B cell (primary cell): ENCODE results near the gene MEAF6. TPM values are rescaled to one million over a fixed set of nuclear protein-coding genes. Genes with fewer than 3 reads are reported as not detected.

Experiments
- ATAC-seq: fragments of 200-7000 bp; cut with Tn5 transposase; one replicate; pipeline ENCODE4 v1.10.0; 2021; ENCODE audit warnings: low read depth, mild to moderate bottlenecking, moderate number of reproducible peaks, moderate library complexity
- CTCF ChIA-PET: fragments of 350-600 bp; sonication (Branson Sonifier 250); formaldehyde crosslinking; loops from one replicate; lab custom pipeline; 2021; ENCODE audit warnings: antibody characterized with exemption, inconsistent platforms; lab: Charles Lee
- POLR2A ChIA-PET: fragments of 350-600 bp; sonication (Branson Sonifier 250); formaldehyde crosslinking; loops from one replicate; lab custom pipeline; 2021; ENCODE audit warnings: antibody characterized with exemption; lab: Charles Lee
- DNase-seq: peaks from one replicate; pipeline ENCODE4 v3.0.0; 2013
- H2AFZ ChIP-seq: 2 replicates; pipeline ENCODE4 v1.6.1; 2012; ENCODE audit warnings: mild to moderate bottlenecking, low read depth, low read length; ENCODE audit not compliant: insufficient read depth, poor library complexity, severe bottlenecking
- H3K27ac ChIP-seq, 2 donors: 1 replicate in 1 of 2; 2 replicates in 1 of 2; pipeline ENCODE4 v1.5.1; 2012 to 2013; ENCODE audit warnings: low read length in 2 of 2, mild to moderate bottlenecking in 2 of 2, moderate library complexity in 1 of 2
- H3K27me3 ChIP-seq, 4 experiments: fragments of 200-600 bp in 1 of 4; sonication (generic) in 1 of 4; replicated peaks in 1 of 4; 1 replicate in 2 of 4; 2 replicates in 2 of 4; pipeline versions ENCODE4 v1.6.1 to v1.7.0; 2013 to 2016; ENCODE audit warnings: low read length in 3 of 4, mild to moderate bottlenecking in 2 of 4, mixed read lengths in 1 of 4, moderate library complexity in 1 of 4; ENCODE audit not compliant: insufficient read depth in 4 of 4, control insufficient read depth in 3 of 4; ENCODE audit errors: control extremely low read depth in 1 of 4
- H3K36me3 ChIP-seq, 2 experiments: replicated peaks in 1 of 2; 1 replicate in 1 of 2; 2 replicates in 1 of 2; pipeline versions ENCODE4 v1.6.1 to v1.7.1; 2013; ENCODE audit warnings: low read length in 1 of 2; ENCODE audit not compliant: insufficient read depth in 2 of 2, control insufficient read depth in 1 of 2; ENCODE audit errors: control extremely low read depth in 1 of 2, extremely low read depth in 1 of 2
- H3K4me1 ChIP-seq, 2 donors: fragments of 200-600 bp in 1 of 2; sonication (generic) in 1 of 2; 1 replicate in 1 of 2; 2 replicates in 1 of 2; pipeline versions ENCODE4 v1.5.1 to v1.6.1; 2013 to 2017; ENCODE audit warnings: low read length in 2 of 2; ENCODE audit not compliant: control insufficient read depth in 2 of 2, insufficient read depth in 2 of 2
- H3K4me2 ChIP-seq: replicated peaks from 2 replicates; pipeline ENCODE3; 2012; ENCODE audit warnings: mild to moderate bottlenecking, low read depth, low read length; ENCODE audit not compliant: poor library complexity, severe bottlenecking
- H3K4me3 ChIP-seq, 5 experiments: fragments of 200-600 bp in 1 of 5; sonication (generic) in 1 of 5; 1 replicate in 3 of 5; 2 replicates in 2 of 5; pipeline versions ENCODE4 v1.5.1 to v1.7.0; 2011 to 2016; ENCODE audit warnings: low read length in 4 of 5, mild to moderate bottlenecking in 4 of 5, low read depth in 2 of 5, control low read depth in 1 of 5, moderate library complexity in 1 of 5; ENCODE audit not compliant: insufficient read depth in 1 of 5; ENCODE audit errors: control extremely low read depth in 1 of 5, extremely low read depth in 1 of 5
- H3K79me2 ChIP-seq: fragments of 200-600 bp; sonication (generic); one replicate; pipeline ENCODE4 v1.6.0; 2016; ENCODE audit warnings: low read length; ENCODE audit not compliant: control insufficient read depth, insufficient read depth
- H3K9ac ChIP-seq: fragments of 200-600 bp; sonication (generic); 2 replicates; pipeline ENCODE4 v1.6.1; 2017; ENCODE audit warnings: mild to moderate bottlenecking, low read length, moderate library complexity
- H3K9me3 ChIP-seq, 3 donors: one replicate each; pipeline versions ENCODE4 v1.6.1 to v1.7.1; 2013; ENCODE audit warnings: low read length in 2 of 3; ENCODE audit not compliant: control insufficient read depth in 2 of 3, insufficient read depth in 1 of 3; ENCODE audit errors: control extremely low read depth in 1 of 3
- H4K20me1 ChIP-seq: 2 replicates; pipeline ENCODE4 v1.6.0; 2012; ENCODE audit warnings: mild to moderate bottlenecking, low read length; ENCODE audit not compliant: insufficient read depth, control insufficient read depth, poor library complexity, severe bottlenecking
- H3K27ac Mint-ChIP-seq: one replicate; pipeline ENCODE4 v1.8.0; 2021; ENCODE audit warnings: mixed read lengths
- H3K27me3 Mint-ChIP-seq: one replicate; pipeline ENCODE4 v1.8.0; 2021; ENCODE audit warnings: mixed read lengths
- H3K4me1 Mint-ChIP-seq: one replicate; pipeline ENCODE4 v1.8.0; 2021; ENCODE audit warnings: mixed read lengths
- H3K4me3 Mint-ChIP-seq: one replicate; pipeline ENCODE4 v1.8.0; 2021; ENCODE audit warnings: mixed read lengths
- H3K9me3 Mint-ChIP-seq: one replicate; pipeline ENCODE4 v1.8.0; 2022; ENCODE audit warnings: mixed read lengths; ENCODE audit not compliant: insufficient read depth
- EZH2 ChIP-seq: IDR thresholded peaks from 2 replicates; pipeline ENCODE4 v1.6.1; 2012; ENCODE audit warnings: borderline replicate concordance, low read depth, mild to moderate bottlenecking, moderate library complexity, low read length; ENCODE audit not compliant: insufficient read depth, poor library complexity, severe bottlenecking
- WGBS: methylation state at CpG from one replicate; pipeline ENCODE4 v1.1.5; 2013; ENCODE audit warnings: missing lambda C conversion rate; ENCODE audit not compliant: insufficient coverage; 5-methylcytosine and 5-hydroxymethylcytosine counted together
- intact Hi-C: fragments of 100-400 bp; cut with micrococcal nuclease; formaldehyde crosslinking; loops from one replicate; pipeline ENCODE4 v1.10.0; 2022
- polyA plus RNA-seq: library from polyadenylated mRNA; depleted of rRNA; stranded (reverse); fragments of >200 nt; gene quantifications from 2 replicates; pipeline ENCODE4 v1.2.3, GENCODE V29; 2012
- total RNA-seq, 2 donors: library from RNA; stranded (reverse); fragments of 120-200 nt in 1 of 2; gene quantifications; 1 replicate in 1 of 2; 2 replicates in 1 of 2; pipeline versions ENCODE4 v1.2.3 to v1.2.4, GENCODE V29; 2013 to 2022
- TF ChIP-seq, protein P1 (sequence below): fragments of 200-600 bp; IDR thresholded peaks from one replicate; pipeline ENCODE4 v1.8.0; 2022; ENCODE audit warnings: antibody characterized with exemption, mild to moderate bottlenecking

MEAF6 gene
- total and polyA plus RNA-seq, 2 donors (not counting 1 experiment from before 2014, with no cell fraction given), result 52.5 to 84.2 TPM

DNA sequence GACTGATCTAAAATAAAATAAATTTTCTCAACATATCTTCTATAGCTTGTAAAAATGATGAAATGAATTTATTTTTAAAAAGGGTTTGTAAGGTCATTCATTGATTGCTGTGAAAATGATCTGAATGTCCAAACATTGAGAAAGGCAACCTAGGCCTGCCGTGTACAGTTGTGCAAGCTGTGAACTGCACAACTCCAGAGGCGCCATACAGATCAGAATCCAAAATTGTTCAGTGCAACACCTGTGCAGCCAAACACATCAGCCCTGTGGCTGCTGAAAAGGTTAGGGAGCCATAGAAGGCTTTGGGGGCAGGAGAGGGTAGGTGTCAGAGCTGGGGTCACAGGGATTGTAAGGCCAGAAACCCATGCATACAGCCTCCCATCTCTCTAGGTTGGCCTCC lies 50.1 kb downstream of the MEAF6 start:
- Histone ChIP-seq H3K27ac (no peak overlapping the region), H3K4me1 (no peaks in the 10 kb centered on the region), H3K9me3 (no peaks in the 10 kb centered on the region), H3K9ac (no peak overlapping the region), H3K79me2 (no peaks in the 10 kb centered on the region), H3K36me3 (no peaks in the 10 kb centered on the region), H3K4me2 (no peak overlapping the region), H4K20me1 (no peaks in the 10 kb centered on the region), H3K4me3 (no peak overlapping the region), H2AFZ (no peak overlapping the region), H3K27me3 (no peaks in the 10 kb centered on the region)
- intact Hi-C loops, result no loop called here
- POLR2A ChIA-PET, result no interaction called here
- Mint-ChIP-seq H3K9me3 (no peaks in the 10 kb centered on the region), H3K4me3 (no peak overlapping the region), H3K27me3 (peaks cover 2% of the 10 kb centered on the region), H3K27ac (no peak overlapping the region), H3K4me1 (no peaks in the 10 kb centered on the region)
- DNase-seq (no peak), ATAC-seq (no peak)
- 63% methylated on average over 2 of the region's 2 CpGs for WGBS
- CTCF ChIA-PET, result interaction anchor here (1.4 to 1.5 kb wide), 2 partner anchors 22 to 50 kb away, joined by 3 to 18 read pairs; partner anchors contain the start of gene MEAF6
- TF ChIP-seq EZH2, result no peak
- TF ChIP-seq, protein P1, sequence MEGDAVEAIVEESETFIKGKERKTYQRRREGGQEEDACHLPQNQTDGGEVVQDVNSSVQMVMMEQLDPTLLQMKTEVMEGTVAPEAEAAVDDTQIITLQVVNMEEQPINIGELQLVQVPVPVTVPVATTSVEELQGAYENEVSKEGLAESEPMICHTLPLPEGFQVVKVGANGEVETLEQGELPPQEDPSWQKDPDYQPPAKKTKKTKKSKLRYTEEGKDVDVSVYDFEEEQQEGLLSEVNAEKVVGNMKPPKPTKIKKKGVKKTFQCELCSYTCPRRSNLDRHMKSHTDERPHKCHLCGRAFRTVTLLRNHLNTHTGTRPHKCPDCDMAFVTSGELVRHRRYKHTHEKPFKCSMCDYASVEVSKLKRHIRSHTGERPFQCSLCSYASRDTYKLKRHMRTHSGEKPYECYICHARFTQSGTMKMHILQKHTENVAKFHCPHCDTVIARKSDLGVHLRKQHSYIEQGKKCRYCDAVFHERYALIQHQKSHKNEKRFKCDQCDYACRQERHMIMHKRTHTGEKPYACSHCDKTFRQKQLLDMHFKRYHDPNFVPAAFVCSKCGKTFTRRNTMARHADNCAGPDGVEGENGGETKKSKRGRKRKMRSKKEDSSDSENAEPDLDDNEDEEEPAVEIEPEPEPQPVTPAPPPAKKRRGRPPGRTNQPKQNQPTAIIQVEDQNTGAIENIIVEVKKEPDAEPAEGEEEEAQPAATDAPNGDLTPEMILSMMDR, result no peak

DNA sequence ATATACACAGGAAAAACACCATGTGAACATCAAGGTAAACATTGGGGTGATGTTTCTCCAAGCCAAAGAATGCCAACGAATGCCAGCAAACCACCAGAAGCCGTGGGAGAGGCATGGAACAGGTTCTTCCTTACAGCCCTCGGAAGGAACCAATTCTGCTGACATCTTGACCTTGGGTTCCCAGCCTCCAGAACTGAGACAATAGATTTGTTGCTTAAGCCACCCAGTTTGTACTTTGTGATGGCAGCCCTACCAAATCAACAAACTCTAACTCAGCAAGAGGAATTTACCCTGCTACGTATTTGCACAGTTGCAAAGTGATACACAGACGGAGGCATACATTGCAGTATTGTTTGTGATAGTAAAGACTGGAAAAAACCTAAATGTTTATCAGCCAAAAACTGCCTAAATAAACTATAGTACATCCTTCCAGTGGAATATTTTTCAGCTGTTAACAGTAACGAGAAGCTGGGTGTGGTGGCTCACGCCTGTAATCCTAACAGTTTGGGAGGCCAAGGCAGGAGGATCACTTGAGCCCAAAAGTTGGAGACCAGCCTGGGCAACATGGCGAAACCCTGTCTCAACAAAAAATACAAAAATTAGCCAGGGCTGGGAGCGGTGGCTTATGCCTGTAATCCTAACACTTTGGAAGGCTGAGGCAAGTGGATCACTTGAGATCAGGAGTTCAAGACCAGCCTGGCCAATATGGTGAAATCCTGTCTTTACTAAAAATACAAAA lies 52.7 kb downstream of the MEAF6 start:
- CTCF ChIA-PET, result interaction anchor here (1.4 kb wide), 2 partner anchors 24 to 26 kb away, joined by 5 to 11 read pairs; no protein-coding TSS in a partner anchor
- Histone ChIP-seq H4K20me1 (no peaks in the 10 kb centered on the region), H3K79me2 (no peaks in the 10 kb centered on the region), H2AFZ (no peak overlapping the region), H3K4me2 (no peak overlapping the region), H3K9ac (no peak overlapping the region), H3K27me3 (no peaks in the 10 kb centered on the region), H3K9me3 (no peaks in the 10 kb centered on the region), H3K27ac (no peak overlapping the region), H3K36me3 (no peaks in the 10 kb centered on the region), H3K4me1 (no peaks in the 10 kb centered on the region), H3K4me3 (no peak overlapping the region)
- no peak for ATAC-seq
- Mint-ChIP-seq H3K9me3 (no peaks in the 10 kb centered on the region), H3K4me3 (no peak overlapping the region), H3K4me1 (no peaks in the 10 kb centered on the region), H3K27me3 (no peaks in the 10 kb centered on the region), H3K27ac (no peak overlapping the region)
- DNase-seq, result no peak
- POLR2A ChIA-PET, result no interaction called here
- WGBS, result 93% methylated on average over 5 of the region's 9 CpGs
- no peak for TF ChIP-seq EZH2
- TF ChIP-seq, protein P1, result no peak
- intact Hi-C loops, result no loop called here
